A549 (cell line): ENCODE data around the gene PTPRK.

Experiments
- CTCF ChIP-seq: fragments of >200 bp; sonication (Bioruptor Twin); formaldehyde crosslinking; IDR thresholded peaks from 3 replicates; pipeline ENCODE4 v1.5.1; 2016
- HDAC2 ChIP-seq: fragments of 200-600 bp; sonication (generic); IDR thresholded peaks from 2 replicates; pipeline ENCODE4 v1.6.1; 2016

- TF ChIP-seq CTCF (no peak), HDAC2 (no peak)
These were observed 46.6 kb upstream of the PTPRK start for GRCh38 chr6:128567029-128567428.
